Activated CD8-positive, alpha-beta T cell treated with anti-CD3 and anti-CD28 coated beads for 36 hours (primary cell): ENCODE data around the gene EDNRB. TPM values are rescaled to one million over a fixed set of nuclear protein-coding genes. Genes with fewer than 3 reads are reported as not detected.

Source experiments
- ATAC-seq: fragments of 200-7000 bp; cut with Tn5 transposase; one replicate; pipeline ENCODE4 v1.10.0; 2021; ENCODE audit warnings: mild to moderate bottlenecking, moderate library complexity
- CTCF ChIA-PET: fragments of 350-600 bp; sonication (Branson Sonifier 250); formaldehyde crosslinking; loops from one replicate; lab custom pipeline; 2021; ENCODE audit warnings: antibody characterized with exemption; lab: Charles Lee
- POLR2A ChIA-PET: fragments of 350-600 bp; sonication (Branson Sonifier 250); formaldehyde crosslinking; loops from one replicate; lab custom pipeline; 2021; ENCODE audit warnings: antibody characterized with exemption; lab: Charles Lee
- DNase-seq: peaks from one replicate; pipeline ENCODE4 v3.0.0-alpha.2; 2020
- H3K27ac Mint-ChIP-seq: one replicate; pipeline ENCODE4 v1.8.0; 2021; ENCODE audit warnings: mild to moderate bottlenecking, mixed read lengths
- H3K27me3 Mint-ChIP-seq: one replicate; pipeline ENCODE4 v1.8.0; 2021; ENCODE audit warnings: mixed read lengths
- H3K36me3 Mint-ChIP-seq: one replicate; pipeline ENCODE4 v1.8.0; 2021; ENCODE audit warnings: low read depth, mixed read lengths
- H3K4me1 Mint-ChIP-seq: one replicate; pipeline ENCODE4 v1.8.0; 2021; ENCODE audit warnings: low read depth, mixed read lengths
- H3K4me3 Mint-ChIP-seq: one replicate; pipeline ENCODE4 v1.8.0; 2021; ENCODE audit warnings: mild to moderate bottlenecking, moderate library complexity, mixed read lengths
- H3K9me3 Mint-ChIP-seq: one replicate; pipeline ENCODE4 v1.8.0; 2021; ENCODE audit warnings: mixed read lengths
- intact Hi-C: fragments of 100-400 bp; cut with micrococcal nuclease; formaldehyde crosslinking; loops from one replicate; pipeline ENCODE4 v1.10.0; 2022
- total RNA-seq, 2 experiments: library from RNA; stranded (reverse); gene quantifications; one replicate each; pipeline ENCODE4 v1.2.3, GENCODE V29; 2021
- TF ChIP-seq, protein P1 (sequence below): fragments of 200-600 bp; IDR thresholded peaks from one replicate; pipeline ENCODE4 v1.8.0; 2022; ENCODE audit warnings: antibody characterized with exemption, mild to moderate bottlenecking

EDNRB gene
- total RNA-seq, 2 experiments from 2014 or later = not detected

DNA sequence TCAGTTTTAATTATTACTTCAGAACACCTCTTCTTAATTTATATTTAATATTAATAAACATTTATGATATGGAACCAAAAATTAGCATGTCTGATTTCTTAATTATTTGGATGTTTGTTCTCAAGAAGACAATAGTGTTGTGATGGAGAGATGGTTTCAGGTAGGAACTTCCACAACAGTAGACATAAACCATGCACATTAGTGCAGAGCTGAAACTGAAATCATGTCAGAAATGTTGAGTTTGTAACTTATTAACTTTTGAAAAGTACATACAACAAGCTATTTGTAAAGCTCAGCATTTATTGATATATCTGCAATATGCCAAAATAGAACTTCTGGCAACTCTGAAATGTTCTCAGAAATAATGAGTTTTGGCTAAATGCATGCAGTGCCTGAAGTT lies 11.8 kb upstream of the EDNRB start:
- Mint-ChIP-seq H3K36me3 (no peaks in the 10 kb centered on the region), H3K27me3 (peaks cover 10% of the 10 kb centered on the region), H3K27ac (no peak overlapping the region), H3K4me3 (no peak overlapping the region), H3K9me3 (no peaks in the 10 kb centered on the region), H3K4me1 (peaks cover 4% of the 10 kb centered on the region)
- intact Hi-C loops = no loop called here
- ChIA-PET POLR2A (no interaction called here), CTCF (no interaction called here)
- DNase-seq = no peak
- no peak for ATAC-seq
- TF ChIP-seq, protein P1, sequence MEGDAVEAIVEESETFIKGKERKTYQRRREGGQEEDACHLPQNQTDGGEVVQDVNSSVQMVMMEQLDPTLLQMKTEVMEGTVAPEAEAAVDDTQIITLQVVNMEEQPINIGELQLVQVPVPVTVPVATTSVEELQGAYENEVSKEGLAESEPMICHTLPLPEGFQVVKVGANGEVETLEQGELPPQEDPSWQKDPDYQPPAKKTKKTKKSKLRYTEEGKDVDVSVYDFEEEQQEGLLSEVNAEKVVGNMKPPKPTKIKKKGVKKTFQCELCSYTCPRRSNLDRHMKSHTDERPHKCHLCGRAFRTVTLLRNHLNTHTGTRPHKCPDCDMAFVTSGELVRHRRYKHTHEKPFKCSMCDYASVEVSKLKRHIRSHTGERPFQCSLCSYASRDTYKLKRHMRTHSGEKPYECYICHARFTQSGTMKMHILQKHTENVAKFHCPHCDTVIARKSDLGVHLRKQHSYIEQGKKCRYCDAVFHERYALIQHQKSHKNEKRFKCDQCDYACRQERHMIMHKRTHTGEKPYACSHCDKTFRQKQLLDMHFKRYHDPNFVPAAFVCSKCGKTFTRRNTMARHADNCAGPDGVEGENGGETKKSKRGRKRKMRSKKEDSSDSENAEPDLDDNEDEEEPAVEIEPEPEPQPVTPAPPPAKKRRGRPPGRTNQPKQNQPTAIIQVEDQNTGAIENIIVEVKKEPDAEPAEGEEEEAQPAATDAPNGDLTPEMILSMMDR = no peak

DNA sequence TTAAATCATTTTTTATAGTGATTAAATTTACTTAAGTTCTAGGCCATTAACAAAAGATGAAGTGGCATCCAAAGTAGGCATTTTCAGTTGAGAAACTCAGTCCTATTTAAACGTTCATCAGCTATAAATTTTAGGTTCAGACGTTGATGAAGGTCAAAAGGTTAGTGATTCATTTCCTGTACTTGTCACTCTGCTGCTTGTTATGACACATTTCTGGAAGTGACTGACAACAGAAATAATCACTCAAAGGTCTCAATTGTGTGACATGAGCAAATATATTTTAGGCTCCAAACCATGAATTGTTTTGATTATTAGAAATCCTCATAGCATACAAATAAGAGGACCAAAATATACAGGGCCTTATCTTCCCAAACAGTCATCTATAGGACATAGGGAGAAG lies 10.3 kb upstream of the EDNRB start:
- peaks cover 4% of the 10 kb centered on the region for H3K4me1 Mint-ChIP-seq
- TF ChIP-seq, protein P1 = no peak
- no peak overlapping the region for H3K4me3 Mint-ChIP-seq
- peaks cover 15% of the 10 kb centered on the region for H3K27me3 Mint-ChIP-seq
- H3K27ac Mint-ChIP-seq = no peak overlapping the region
- H3K9me3 Mint-ChIP-seq = no peaks in the 10 kb centered on the region
- intact Hi-C loops = no loop called here
- POLR2A ChIA-PET = interaction anchor here (0.7 kb wide), 1 partner anchor 1509 kb away, joined by 3 read pairs; no protein-coding TSS in a partner anchor
- ATAC-seq = peak; percentile 80
- no peaks in the 10 kb centered on the region for H3K36me3 Mint-ChIP-seq
- CTCF ChIA-PET = interaction anchor here (2.3 kb wide), 1 partner anchor 193 kb away, joined by 7 read pairs; no protein-coding TSS in a partner anchor
- no peak for DNase-seq

DNA sequence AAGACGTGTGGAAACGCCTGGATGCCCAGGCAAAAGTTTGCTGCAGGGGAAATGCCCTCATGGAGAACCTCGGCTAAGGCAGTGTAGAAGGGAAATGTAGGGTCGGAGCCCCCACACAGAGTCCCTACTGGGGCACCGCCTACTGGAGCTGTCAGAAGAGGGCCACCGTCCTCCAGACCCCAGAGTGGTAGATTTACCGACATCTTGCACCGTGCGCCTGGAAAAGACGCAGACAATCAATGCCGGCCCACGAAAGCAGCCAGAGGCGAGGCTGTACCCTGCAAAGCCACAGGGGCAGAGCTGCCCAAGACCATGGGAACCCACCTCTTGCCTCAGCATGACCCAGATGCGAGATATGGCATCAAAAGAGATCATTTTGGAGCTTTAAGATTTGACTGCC lies 7.0 kb upstream of the EDNRB start:
- intact Hi-C loops = no loop called here
- DNase-seq (no peak), ATAC-seq (no peak)
- TF ChIP-seq, protein P1 = no peak
- POLR2A ChIA-PET = no interaction called here
- Mint-ChIP-seq H3K4me3 (no peak overlapping the region), H3K4me1 (peaks cover 4% of the 10 kb centered on the region), H3K36me3 (no peaks in the 10 kb centered on the region), H3K9me3 (no peaks in the 10 kb centered on the region), H3K27me3 (peaks cover 20% of the 10 kb centered on the region), H3K27ac (no peak overlapping the region)
- CTCF ChIA-PET = no interaction called here

DNA sequence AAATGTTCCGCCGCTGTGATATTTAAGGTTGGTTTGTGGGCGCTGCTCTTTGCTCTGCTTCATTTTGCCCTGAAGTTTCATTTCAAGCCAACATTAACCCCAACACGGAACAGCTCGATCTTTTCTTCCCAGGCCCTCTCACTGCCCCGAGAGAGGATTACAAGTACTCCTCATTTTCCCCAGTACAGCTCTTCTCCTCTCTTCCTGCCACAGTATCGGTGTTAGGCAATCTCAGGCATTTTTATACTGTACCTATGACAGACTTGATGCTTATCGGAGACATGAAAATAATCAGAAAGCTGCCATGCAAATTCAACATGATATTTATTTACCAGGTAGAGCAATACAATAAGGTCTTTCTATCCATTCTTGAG lies 1.3 kb upstream of the EDNRB start:
- intact Hi-C loops = no loop called here
- TF ChIP-seq, protein P1 = no peak
- CTCF ChIA-PET = no interaction called here
- Mint-ChIP-seq H3K9me3 (no peaks in the 10 kb centered on the region), H3K36me3 (no peaks in the 10 kb centered on the region), H3K27ac (no peak overlapping the region), H3K4me1 (peaks cover 5% of the 10 kb centered on the region), H3K4me3 (no peak overlapping the region), H3K27me3 (peaks cover 32% of the 10 kb centered on the region)
- no peak for ATAC-seq
- no peak for DNase-seq
- POLR2A ChIA-PET = no interaction called here

DNA sequence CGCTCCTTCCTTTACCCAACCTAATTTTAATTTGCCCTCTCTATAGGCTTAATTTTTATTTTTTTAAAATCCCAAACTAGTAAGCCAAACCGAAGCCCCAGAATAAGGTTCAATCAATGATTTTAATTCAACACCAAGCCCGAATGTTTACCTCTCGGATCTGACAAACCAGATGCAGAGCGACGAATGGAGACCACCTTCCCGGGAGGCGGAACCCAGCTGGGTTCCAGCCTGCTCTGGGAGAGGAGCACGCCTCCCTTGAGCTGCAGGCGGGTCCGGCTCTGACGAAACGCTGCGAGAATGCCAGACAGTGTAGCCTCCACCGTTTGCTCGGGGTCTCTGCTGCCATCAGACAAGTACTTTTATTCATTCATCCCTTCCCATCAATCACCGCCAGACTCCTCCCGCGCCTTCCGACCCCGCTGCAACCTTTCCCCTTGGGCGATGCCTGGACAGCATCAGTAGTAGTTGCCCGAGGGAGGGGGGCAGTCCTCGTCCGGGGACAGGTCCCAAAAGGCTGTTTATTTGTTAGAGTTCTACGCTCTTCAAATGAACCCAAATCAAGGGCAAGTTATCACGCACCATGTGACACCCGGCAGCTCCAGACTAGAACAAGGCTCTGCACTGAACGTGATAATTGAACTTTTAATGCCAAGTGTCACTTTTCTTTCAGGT lies 752 bp upstream of the EDNRB start:
- peak; percentile 3 for DNase-seq
- ChIA-PET CTCF (no interaction called here), POLR2A (no interaction called here)
- Mint-ChIP-seq H3K4me3 (no peak overlapping the region), H3K4me1 (peaks cover 5% of the 10 kb centered on the region), H3K36me3 (no peaks in the 10 kb centered on the region), H3K27ac (no peak overlapping the region), H3K9me3 (no peaks in the 10 kb centered on the region), H3K27me3 (peaks cover 32% of the 10 kb centered on the region)
- TF ChIP-seq, protein P1 = no peak
- intact Hi-C loops = no loop called here
- peak; percentile 34 for ATAC-seq
